ENCODE results near the gene GLS. TPM values are rescaled to one million over a fixed set of nuclear protein-coding genes. Genes with fewer than 3 reads are reported as not detected.

The GLS gene
- total and polyA plus RNA-seq, 9 of the 15 experiments (the other 6 are each of a cell fraction or from before 2014, with no cell fraction given) = 13.7 to 77.5 (median 48.2) TPM

- CTCF ChIA-PET (ENCODE audit: low intra/inter-chr PET ratio) = no interaction called here
- no peak for ATAC-seq
- POLR2A ChIA-PET = no interaction called here
Measured at GRCh38 chr2:190867832-190868231, 12.8 kb upstream of the GLS start.

GRCh38 chr2:190869721-190870120, 10.9 kb upstream of the GLS start:
- Histone ChIP-seq H3K36me3 (ENCODE audit: control insufficient read depth, insufficient read depth, low read length) (no peaks in the 10 kb centered on the region), H3K9me1 (ENCODE audit: control insufficient read depth, insufficient read depth, low read length) (no peaks in the 10 kb centered on the region), H4K20me1 (replicated peaks; ENCODE audit: control insufficient read depth, insufficient read depth, low read length) (no peaks in the 10 kb centered on the region), H3K4me1 (replicated peaks in 1 of 2; ENCODE audit: control insufficient read depth in 2 of 2, insufficient read depth in 2 of 2, low read length in 2 of 2) (no peaks in the 10 kb centered on the region), H2AFZ (ENCODE audit: low read depth, low read length) (no peak overlapping the region), H3K79me2 (ENCODE audit: control insufficient read depth, insufficient read depth, low read length) (no peaks in the 10 kb centered on the region), H3K9ac (ENCODE audit: insufficient read depth in 1 of 2, low read depth in 2 of 2, low read length in 2 of 2) (no peak overlapping the region), H3K4me3 (no peak overlapping the region), H3K27me3 (ENCODE audit: control insufficient read depth in 2 of 2, insufficient read depth in 2 of 2, low read length in 2 of 2) (no peaks in the 10 kb centered on the region), H3K27ac (ENCODE audit: extremely low read depth, low read depth, low read length) (no peak overlapping the region), H3K9me3 (replicated peaks; ENCODE audit: control insufficient read depth, insufficient read depth, low read depth, low read length) (no peaks in the 10 kb centered on the region), H3K4me2 (ENCODE audit: insufficient read depth, low read length) (no peak overlapping the region)
- TF ChIP-seq ZFP1 (CRISPR knock-in tag; IDR thresholded peaks at IDR 0.05) (no peak), XRCC4 (IDR thresholded peaks at IDR 0.05; ENCODE audit: extremely low read depth, insufficient read depth, insufficient read length) (no peak), KAT7 (CRISPR knock-in tag; IDR thresholded peaks at IDR 0.05; ENCODE audit: borderline replicate concordance) (no peak), E2F3 (CRISPR knock-in tag; IDR thresholded peaks at IDR 0.05) (no peak), HDAC8 (tag; IDR thresholded peaks at IDR 0.05) (no peak), ID3 (CRISPR knock-in tag; IDR thresholded peaks at IDR 0.05) (no peak), ID3 (tag; IDR thresholded peaks at IDR 0.05) (no peak), SAFB2 (IDR thresholded peaks at IDR 0.05; ENCODE audit: borderline replicate concordance, low read depth, low read length, severe bottlenecking) (no peak), EHMT2 (IDR thresholded peaks at IDR 0.05) (no peak), MEF2A (IDR thresholded peaks at IDR 0.05; ENCODE audit: control insufficient read depth, low read depth, low read length) (no peak)
- TF ChIP-seq, protein P1, sequence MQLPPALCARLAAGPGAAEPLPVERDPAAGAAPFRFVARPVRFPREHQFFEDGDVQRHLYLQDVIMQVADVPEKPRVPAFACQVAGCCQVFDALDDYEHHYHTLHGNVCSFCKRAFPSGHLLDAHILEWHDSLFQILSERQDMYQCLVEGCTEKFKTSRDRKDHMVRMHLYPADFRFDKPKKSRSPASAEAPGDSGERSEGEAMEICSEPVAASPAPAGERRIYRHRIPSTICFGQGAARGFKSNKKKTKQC (CRISPR knock-in tag; IDR thresholded peaks at IDR 0.05) = no peak
- in situ Hi-C loops (cut with MboI) = no loop called here
- DNase-seq (ENCODE audit: extremely low read depth in 1 of 4, low spot score in 3 of 4) (no peak), ATAC-seq (no peak), FAIRE-seq (no peak)
- no TSS peak for BruUV-seq (replicated peaks)
- 4% methylated on average over 5 of the region's 5 CpGs for WGBS (ENCODE audit: insufficient coverage, low coverage, missing lambda C conversion rate)
- intact Hi-C loops (cut with micrococcal nuclease) = no loop called here
- CTCF ChIA-PET (ENCODE audit: low intra/inter-chr PET ratio) = no interaction called here
- POLR2A ChIA-PET = interaction anchor here (1.1 kb wide), 1 partner anchor 11 kb away, joined by 3 read pairs; the partner anchor contains the start of gene GLS

More at GRCh38 chr2:190867832-190868231, 12.8 kb upstream of the GLS start:
- Histone ChIP-seq H3K4me3 (no peak overlapping the region), H3K4me1 (replicated peaks in 1 of 2; ENCODE audit: control insufficient read depth in 2 of 2, insufficient read depth in 2 of 2, low read length in 2 of 2) (no peaks in the 10 kb centered on the region), H3K4me2 (ENCODE audit: insufficient read depth, low read length) (no peak overlapping the region), H2AFZ (ENCODE audit: low read depth, low read length) (no peak overlapping the region), H3K79me2 (ENCODE audit: control insufficient read depth, insufficient read depth, low read length) (no peaks in the 10 kb centered on the region), H3K9ac (ENCODE audit: insufficient read depth in 1 of 2, low read depth in 2 of 2, low read length in 2 of 2) (no peak overlapping the region), H3K9me1 (ENCODE audit: control insufficient read depth, insufficient read depth, low read length) (no peaks in the 10 kb centered on the region), H3K36me3 (ENCODE audit: control insufficient read depth, insufficient read depth, low read length) (no peaks in the 10 kb centered on the region), H3K27me3 (ENCODE audit: control insufficient read depth in 2 of 2, insufficient read depth in 2 of 2, low read length in 2 of 2) (no peaks in the 10 kb centered on the region), H3K27ac (ENCODE audit: extremely low read depth, low read depth, low read length) (no peak overlapping the region), H3K9me3 (replicated peaks; ENCODE audit: control insufficient read depth, insufficient read depth, low read depth, low read length) (no peaks in the 10 kb centered on the region), H4K20me1 (replicated peaks; ENCODE audit: control insufficient read depth, insufficient read depth, low read length) (no peaks in the 10 kb centered on the region)
- BruUV-seq (replicated peaks) = no TSS peak
- TF ChIP-seq ZNF133 (CRISPR knock-in tag; IDR thresholded peaks at IDR 0.05) (no peak), XRCC4 (IDR thresholded peaks at IDR 0.05; ENCODE audit: extremely low read depth, insufficient read depth, insufficient read length) (no peak), ARID2 (IDR thresholded peaks at IDR 0.05) (no peak)
- in situ Hi-C loops (cut with MboI) (no loop called here), intact Hi-C loops (cut with micrococcal nuclease) (no loop called here)
- WGBS (ENCODE audit: insufficient coverage, low coverage, missing lambda C conversion rate) = 11% methylated on average over 4 of the region's 4 CpGs
- DNase-seq (ENCODE audit: extremely low read depth in 1 of 4, low spot score in 3 of 4) (no peak), FAIRE-seq (no peak)

Measured in K562 (cell line).